WTC11 (cell line): ENCODE measurements around the gene PTCHD4. TPM values are rescaled to one million over a fixed set of nuclear protein-coding genes. Genes with fewer than 3 reads are reported as not detected.

Experiments used
- ATAC-seq: fragments of 200-7000 bp; cut with Tn5 transposase; 2 replicates; pipeline ENCODE4 v1.10.0; 2021; ENCODE audit warnings: mild to moderate bottlenecking, moderate library complexity
- CTCF ChIA-PET: fragments of 300-600 bp; sonication (Branson Sonifier 250); formaldehyde crosslinking; loops from one replicate; lab custom pipeline; 2021; ENCODE audit warnings: antibody characterized with exemption; lab: Charles Lee
- POLR2A ChIA-PET: fragments of 350-600 bp; sonication (Branson Sonifier 250); formaldehyde crosslinking; loops from one replicate; lab custom pipeline; 2021; ENCODE audit warnings: antibody characterized with exemption; lab: Charles Lee
- DNase-seq: peaks from one replicate; pipeline ENCODE4 v3.0.0; 2021; ENCODE audit warnings: low spot score
- H3K27ac Mint-ChIP-seq: 2 replicates; pipeline ENCODE4 v1.8.0; 2021; ENCODE audit warnings: mixed read lengths
- H3K27me3 Mint-ChIP-seq: 2 replicates; pipeline ENCODE4 v1.8.0; 2021; ENCODE audit warnings: low read depth, mild to moderate bottlenecking, moderate library complexity, mixed read lengths
- H3K36me3 Mint-ChIP-seq: 2 replicates; pipeline ENCODE4 v1.8.0; 2021; ENCODE audit warnings: mixed read lengths
- H3K4me1 Mint-ChIP-seq: 2 replicates; pipeline ENCODE4 v1.8.0; 2022; ENCODE audit warnings: mixed read lengths
- H3K4me3 Mint-ChIP-seq: 2 replicates; pipeline ENCODE4 v1.8.0; 2021; ENCODE audit warnings: mild to moderate bottlenecking, moderate library complexity, mixed read lengths
- H3K9me3 Mint-ChIP-seq: 2 replicates; pipeline ENCODE4 v1.8.0; 2021; ENCODE audit warnings: mixed read lengths
- ATF1 ChIP-seq: sonication (generic); formaldehyde crosslinking; IDR thresholded peaks from 2 replicates; pipeline ENCODE4 v1.8.1; 2023; ENCODE audit warnings: mild to moderate bottlenecking, moderate library complexity, missing genetic modification reagents
- CBFB ChIP-seq: sonication (generic); formaldehyde crosslinking; IDR thresholded peaks from 2 replicates; pipeline ENCODE4 v1.8.1; 2022; ENCODE audit warnings: mild to moderate bottlenecking, low read depth, missing genetic modification reagents
- CREB1 ChIP-seq: sonication (generic); formaldehyde crosslinking; IDR thresholded peaks from 2 replicates; pipeline ENCODE4 v1.8.0; 2023; ENCODE audit warnings: mild to moderate bottlenecking, missing genetic modification reagents
- HMGA2 ChIP-seq: fragments of 250-450 bp; sonication (Bioruptor Pico); IDR thresholded peaks from 2 replicates; pipeline ENCODE4 v1.4.0; 2021; ENCODE audit warnings: mild to moderate bottlenecking, moderate library complexity
- KAT7 ChIP-seq: sonication (generic); formaldehyde crosslinking; IDR thresholded peaks from 2 replicates; pipeline ENCODE4 v1.8.1; 2023; ENCODE audit warnings: missing genetic modification reagents, mild to moderate bottlenecking, borderline replicate concordance
- NR1H2 ChIP-seq: sonication (generic); formaldehyde crosslinking; IDR thresholded peaks from 2 replicates; pipeline ENCODE4 v1.9.0; 2021; ENCODE audit warnings: mild to moderate bottlenecking, moderate library complexity, missing genetic modification reagents
- OVOL2 ChIP-seq: fragments of 250-450 bp; sonication (Bioruptor Pico); IDR thresholded peaks from 2 replicates; pipeline ENCODE4 v1.9.0; 2021; ENCODE audit warnings: mild to moderate bottlenecking, borderline replicate concordance
- RELA ChIP-seq: sonication (generic); formaldehyde crosslinking; IDR thresholded peaks from 2 replicates; pipeline ENCODE4 v1.8.1; 2022; ENCODE audit warnings: missing genetic modification reagents, mild to moderate bottlenecking, borderline replicate concordance
- SMAD4 ChIP-seq: sonication (generic); formaldehyde crosslinking; IDR thresholded peaks from 2 replicates; pipeline ENCODE4 v1.8.0; 2022; ENCODE audit warnings: mild to moderate bottlenecking, missing genetic modification reagents
- ZNF138 ChIP-seq: sonication (generic); formaldehyde crosslinking; conservative IDR thresholded peaks from 2 replicates; pipeline ENCODE4 v1.8.1; 2022; ENCODE audit warnings: mild to moderate bottlenecking, moderate library complexity, missing genetic modification reagents
- ZNF317 ChIP-seq: sonication (generic); formaldehyde crosslinking; IDR thresholded peaks from 2 replicates; pipeline ENCODE4 v1.8.1; 2023; ENCODE audit warnings: low read depth, mild to moderate bottlenecking, moderate library complexity, missing genetic modification reagents, borderline replicate concordance
- ZNF423 ChIP-seq: fragments of 250-450 bp; sonication (Bioruptor Pico); IDR thresholded peaks from 2 replicates; pipeline ENCODE4 v2.1.2; 2022; ENCODE audit warnings: mild to moderate bottlenecking, moderate library complexity
- total RNA-seq: library from RNA; stranded (reverse); gene quantifications from 3 replicates; pipeline ENCODE4 v1.2.3, GENCODE V29; 2021
- TF ChIP-seq, protein P1 (sequence below): sonication (generic); formaldehyde crosslinking; IDR thresholded peaks from 2 replicates; pipeline ENCODE4 v1.8.0; 2023; ENCODE audit warnings: mild to moderate bottlenecking, missing genetic modification reagents
- TF ChIP-seq, protein P2 (sequence below): sonication (generic); formaldehyde crosslinking; IDR thresholded peaks from 2 replicates; pipeline ENCODE4 v1.8.0; 2022; ENCODE audit warnings: mild to moderate bottlenecking, missing genetic modification reagents
- TF ChIP-seq, protein P3 (sequence below): sonication (generic); formaldehyde crosslinking; IDR thresholded peaks from 2 replicates; pipeline ENCODE4 v1.8.1; 2022; ENCODE audit warnings: missing genetic modification reagents, borderline replicate concordance
- TF ChIP-seq, protein P4 (sequence below): sonication (generic); formaldehyde crosslinking; IDR thresholded peaks from 2 replicates; pipeline ENCODE4 v1.8.0; 2022; ENCODE audit warnings: missing genetic modification reagents
- TF ChIP-seq, protein P5 (sequence below): sonication (generic); formaldehyde crosslinking; conservative IDR thresholded peaks from 2 replicates; pipeline ENCODE4 v1.8.1; 2023; ENCODE audit warnings: mild to moderate bottlenecking, low read depth, missing genetic modification reagents, moderate library complexity

PTCHD4 gene
- total RNA-seq, 1 experiment from 2014 or later: 1.6 TPM

DNA sequence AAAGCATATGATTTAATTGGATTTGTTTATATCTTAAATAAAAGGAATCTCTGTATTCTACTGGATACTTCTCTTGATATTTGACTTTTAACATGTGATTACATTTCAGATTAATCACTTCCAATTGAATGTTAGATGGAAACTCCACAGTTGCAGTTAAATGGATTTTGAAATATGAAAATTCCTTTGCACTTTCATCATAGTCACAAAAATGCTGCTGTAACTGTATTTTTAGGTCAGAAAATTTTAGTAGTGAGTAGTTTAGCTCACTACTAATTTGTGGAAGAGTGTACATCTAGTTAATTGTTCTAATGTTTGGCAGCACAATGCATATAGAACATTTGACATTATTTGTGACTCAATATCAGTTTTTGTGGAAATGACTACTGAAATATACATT, 26.8 kb downstream of the PTCHD4 start:
- Mint-ChIP-seq H3K9me3 (peaks cover 12% of the 10 kb centered on the region), H3K27me3 (no peaks in the 10 kb centered on the region)
- CTCF ChIA-PET: interaction anchor here (1.0 kb wide), 1 partner anchor 392 kb away, joined by 4 read pairs; no protein-coding TSS in a partner anchor
- no peak for DNase-seq
- TF ChIP-seq RELA (no peak), ZNF423 (no peak), OVOL2 (CRISPR knock-in tag) (no peak), CBFB (CRISPR knock-in tag) (no peak), CREB1 (no peak), HMGA2 (CRISPR knock-in tag) (no peak)
- TF ChIP-seq, protein P1, sequence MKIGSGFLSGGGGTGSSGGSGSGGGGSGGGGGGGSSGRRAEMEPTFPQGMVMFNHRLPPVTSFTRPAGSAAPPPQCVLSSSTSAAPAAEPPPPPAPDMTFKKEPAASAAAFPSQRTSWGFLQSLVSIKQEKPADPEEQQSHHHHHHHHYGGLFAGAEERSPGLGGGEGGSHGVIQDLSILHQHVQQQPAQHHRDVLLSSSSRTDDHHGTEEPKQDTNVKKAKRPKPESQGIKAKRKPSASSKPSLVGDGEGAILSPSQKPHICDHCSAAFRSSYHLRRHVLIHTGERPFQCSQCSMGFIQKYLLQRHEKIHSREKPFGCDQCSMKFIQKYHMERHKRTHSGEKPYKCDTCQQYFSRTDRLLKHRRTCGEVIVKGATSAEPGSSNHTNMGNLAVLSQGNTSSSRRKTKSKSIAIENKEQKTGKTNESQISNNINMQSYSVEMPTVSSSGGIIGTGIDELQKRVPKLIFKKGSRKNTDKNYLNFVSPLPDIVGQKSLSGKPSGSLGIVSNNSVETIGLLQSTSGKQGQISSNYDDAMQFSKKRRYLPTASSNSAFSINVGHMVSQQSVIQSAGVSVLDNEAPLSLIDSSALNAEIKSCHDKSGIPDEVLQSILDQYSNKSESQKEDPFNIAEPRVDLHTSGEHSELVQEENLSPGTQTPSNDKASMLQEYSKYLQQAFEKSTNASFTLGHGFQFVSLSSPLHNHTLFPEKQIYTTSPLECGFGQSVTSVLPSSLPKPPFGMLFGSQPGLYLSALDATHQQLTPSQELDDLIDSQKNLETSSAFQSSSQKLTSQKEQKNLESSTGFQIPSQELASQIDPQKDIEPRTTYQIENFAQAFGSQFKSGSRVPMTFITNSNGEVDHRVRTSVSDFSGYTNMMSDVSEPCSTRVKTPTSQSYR (CRISPR knock-in tag): no peak
- TF ChIP-seq, protein P2, sequence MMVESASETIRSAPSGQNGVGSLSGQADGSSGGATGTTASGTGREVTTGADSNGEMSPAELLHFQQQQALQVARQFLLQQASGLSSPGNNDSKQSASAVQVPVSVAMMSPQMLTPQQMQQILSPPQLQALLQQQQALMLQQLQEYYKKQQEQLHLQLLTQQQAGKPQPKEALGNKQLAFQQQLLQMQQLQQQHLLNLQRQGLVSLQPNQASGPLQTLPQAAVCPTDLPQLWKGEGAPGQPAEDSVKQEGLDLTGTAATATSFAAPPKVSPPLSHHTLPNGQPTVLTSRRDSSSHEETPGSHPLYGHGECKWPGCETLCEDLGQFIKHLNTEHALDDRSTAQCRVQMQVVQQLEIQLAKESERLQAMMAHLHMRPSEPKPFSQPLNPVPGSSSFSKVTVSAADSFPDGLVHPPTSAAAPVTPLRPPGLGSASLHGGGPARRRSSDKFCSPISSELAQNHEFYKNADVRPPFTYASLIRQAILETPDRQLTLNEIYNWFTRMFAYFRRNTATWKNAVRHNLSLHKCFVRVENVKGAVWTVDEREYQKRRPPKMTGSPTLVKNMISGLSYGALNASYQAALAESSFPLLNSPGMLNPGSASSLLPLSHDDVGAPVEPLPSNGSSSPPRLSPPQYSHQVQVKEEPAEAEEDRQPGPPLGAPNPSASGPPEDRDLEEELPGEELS (CRISPR knock-in tag): no peak
- TF ChIP-seq, all 79 proteins: peak for 0
- Mint-ChIP-seq H3K27ac (no peak overlapping the region), H3K36me3 (peaks cover 20% of the 10 kb centered on the region), H3K4me3 (no peak overlapping the region), H3K4me1 (peaks cover 3% of the 10 kb centered on the region)
- no peak for ATAC-seq
- POLR2A ChIA-PET: no interaction called here

DNA sequence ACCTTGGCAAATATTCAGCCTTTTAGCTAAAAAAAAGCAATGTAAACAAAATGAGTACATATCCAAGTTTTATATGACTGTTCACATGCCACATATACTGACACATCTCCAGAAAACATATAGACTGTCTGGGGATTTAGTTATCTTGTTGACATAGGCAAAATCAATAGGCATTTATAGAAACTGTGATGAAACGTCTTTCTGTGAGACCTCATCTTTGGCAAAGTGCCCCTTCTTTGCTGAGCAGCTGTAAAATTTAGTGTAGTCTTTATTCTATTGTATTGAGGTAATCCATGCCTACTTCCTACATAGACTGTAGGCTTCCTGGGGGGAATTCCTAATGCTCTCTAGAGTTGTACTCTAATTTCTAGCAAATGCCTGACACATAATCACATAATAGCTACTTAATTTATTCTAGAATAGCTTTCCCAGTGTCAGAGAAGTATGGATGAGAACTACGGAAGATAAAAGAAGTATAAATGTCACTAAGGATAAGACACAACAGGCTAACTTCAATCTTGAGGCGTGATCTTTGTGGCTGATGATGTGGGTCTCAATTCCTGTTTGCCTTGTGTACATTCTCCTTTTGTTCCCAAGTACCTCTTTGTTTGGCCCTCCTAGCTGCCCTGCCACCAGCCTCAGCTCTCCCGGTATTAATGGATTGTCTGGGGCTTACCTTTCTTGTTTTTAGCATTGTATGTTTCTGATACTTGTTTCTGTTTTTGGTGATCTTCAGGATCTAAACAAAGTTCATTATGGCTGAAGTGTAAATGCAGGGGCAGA, 30.6 kb downstream of the PTCHD4 start:
- DNase-seq: no peak
- H3K4me3 Mint-ChIP-seq: no peak overlapping the region
- peaks cover 44% of the 10 kb centered on the region for H3K36me3 Mint-ChIP-seq
- no peaks in the 10 kb centered on the region for H3K27me3 Mint-ChIP-seq
- ChIA-PET CTCF (interaction anchor here (0.6 to 1.0 kb wide), 2 partner anchors 368 to 684 kb away, joined by 3 read pairs; no protein-coding TSS in a partner anchor), POLR2A (no interaction called here)
- H3K9me3 Mint-ChIP-seq: peaks cover 26% of the 10 kb centered on the region
- TF ChIP-seq ZNF317 (CRISPR knock-in tag) (no peak), ATF1 (CRISPR knock-in tag) (no peak), NR1H2 (no peak), ZNF138 (no peak)
- TF ChIP-seq, protein P3, sequence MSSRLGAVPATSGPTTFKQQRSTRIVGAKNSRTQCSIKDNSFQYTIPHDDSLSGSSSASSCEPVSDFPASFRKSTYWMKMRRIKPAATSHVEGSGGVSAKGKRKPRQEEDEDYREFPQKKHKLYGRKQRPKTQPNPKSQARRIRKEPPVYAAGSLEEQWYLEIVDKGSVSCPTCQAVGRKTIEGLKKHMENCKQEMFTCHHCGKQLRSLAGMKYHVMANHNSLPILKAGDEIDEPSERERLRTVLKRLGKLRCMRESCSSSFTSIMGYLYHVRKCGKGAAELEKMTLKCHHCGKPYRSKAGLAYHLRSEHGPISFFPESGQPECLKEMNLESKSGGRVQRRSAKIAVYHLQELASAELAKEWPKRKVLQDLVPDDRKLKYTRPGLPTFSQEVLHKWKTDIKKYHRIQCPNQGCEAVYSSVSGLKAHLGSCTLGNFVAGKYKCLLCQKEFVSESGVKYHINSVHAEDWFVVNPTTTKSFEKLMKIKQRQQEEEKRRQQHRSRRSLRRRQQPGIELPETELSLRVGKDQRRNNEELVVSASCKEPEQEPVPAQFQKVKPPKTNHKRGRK (CRISPR knock-in tag): no peak
- ATAC-seq: no peak
- peaks cover 11% of the 10 kb centered on the region for H3K4me1 Mint-ChIP-seq
- H3K27ac Mint-ChIP-seq: no peak overlapping the region

DNA sequence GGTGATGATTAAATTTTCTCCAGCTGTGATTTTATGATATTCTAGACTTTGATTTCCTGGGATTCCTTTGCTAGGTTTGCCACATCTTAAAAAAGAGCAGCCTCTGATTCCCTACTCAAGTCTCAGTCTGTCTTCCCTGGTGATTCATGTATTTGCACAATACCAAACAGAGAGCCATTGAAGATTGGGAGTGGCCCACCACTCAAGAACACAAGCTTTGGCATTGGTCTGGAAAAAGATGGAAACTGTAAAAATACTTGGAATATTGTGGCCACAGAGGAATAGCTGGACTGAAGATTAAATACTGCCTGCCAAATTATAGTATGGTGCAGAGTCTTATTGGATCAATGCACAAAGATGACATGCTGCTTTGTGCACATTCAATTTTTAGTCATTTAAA, 32.9 kb downstream of the PTCHD4 start:
- ChIA-PET CTCF (no interaction called here), POLR2A (no interaction called here)
- ATAC-seq (no peak), DNase-seq (no peak)
- peaks cover 32% of the 10 kb centered on the region for H3K4me1 Mint-ChIP-seq
- H3K36me3 Mint-ChIP-seq: peaks cover 32% of the 10 kb centered on the region
- no peaks in the 10 kb centered on the region for H3K27me3 Mint-ChIP-seq
- peaks cover 18% of the 10 kb centered on the region for H3K9me3 Mint-ChIP-seq
- H3K4me3 Mint-ChIP-seq: no peak overlapping the region
- H3K27ac Mint-ChIP-seq: no peak overlapping the region
- TF ChIP-seq, protein P4, sequence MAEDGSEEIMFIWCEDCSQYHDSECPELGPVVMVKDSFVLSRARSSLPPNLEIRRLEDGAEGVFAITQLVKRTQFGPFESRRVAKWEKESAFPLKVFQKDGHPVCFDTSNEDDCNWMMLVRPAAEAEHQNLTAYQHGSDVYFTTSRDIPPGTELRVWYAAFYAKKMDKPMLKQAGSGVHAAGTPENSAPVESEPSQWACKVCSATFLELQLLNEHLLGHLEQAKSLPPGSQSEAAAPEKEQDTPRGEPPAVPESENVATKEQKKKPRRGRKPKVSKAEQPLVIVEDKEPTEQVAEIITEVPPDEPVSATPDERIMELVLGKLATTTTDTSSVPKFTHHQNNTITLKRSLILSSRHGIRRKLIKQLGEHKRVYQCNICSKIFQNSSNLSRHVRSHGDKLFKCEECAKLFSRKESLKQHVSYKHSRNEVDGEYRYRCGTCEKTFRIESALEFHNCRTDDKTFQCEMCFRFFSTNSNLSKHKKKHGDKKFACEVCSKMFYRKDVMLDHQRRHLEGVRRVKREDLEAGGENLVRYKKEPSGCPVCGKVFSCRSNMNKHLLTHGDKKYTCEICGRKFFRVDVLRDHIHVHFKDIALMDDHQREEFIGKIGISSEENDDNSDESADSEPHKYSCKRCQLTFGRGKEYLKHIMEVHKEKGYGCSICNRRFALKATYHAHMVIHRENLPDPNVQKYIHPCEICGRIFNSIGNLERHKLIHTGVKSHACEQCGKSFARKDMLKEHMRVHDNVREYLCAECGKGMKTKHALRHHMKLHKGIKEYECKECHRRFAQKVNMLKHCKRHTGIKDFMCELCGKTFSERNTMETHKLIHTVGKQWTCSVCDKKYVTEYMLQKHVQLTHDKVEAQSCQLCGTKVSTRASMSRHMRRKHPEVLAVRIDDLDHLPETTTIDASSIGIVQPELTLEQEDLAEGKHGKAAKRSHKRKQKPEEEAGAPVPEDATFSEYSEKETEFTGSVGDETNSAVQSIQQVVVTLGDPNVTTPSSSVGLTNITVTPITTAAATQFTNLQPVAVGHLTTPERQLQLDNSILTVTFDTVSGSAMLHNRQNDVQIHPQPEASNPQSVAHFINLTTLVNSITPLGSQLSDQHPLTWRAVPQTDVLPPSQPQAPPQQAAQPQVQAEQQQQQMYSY (CRISPR knock-in tag): no peak
- TF ChIP-seq, protein P5, sequence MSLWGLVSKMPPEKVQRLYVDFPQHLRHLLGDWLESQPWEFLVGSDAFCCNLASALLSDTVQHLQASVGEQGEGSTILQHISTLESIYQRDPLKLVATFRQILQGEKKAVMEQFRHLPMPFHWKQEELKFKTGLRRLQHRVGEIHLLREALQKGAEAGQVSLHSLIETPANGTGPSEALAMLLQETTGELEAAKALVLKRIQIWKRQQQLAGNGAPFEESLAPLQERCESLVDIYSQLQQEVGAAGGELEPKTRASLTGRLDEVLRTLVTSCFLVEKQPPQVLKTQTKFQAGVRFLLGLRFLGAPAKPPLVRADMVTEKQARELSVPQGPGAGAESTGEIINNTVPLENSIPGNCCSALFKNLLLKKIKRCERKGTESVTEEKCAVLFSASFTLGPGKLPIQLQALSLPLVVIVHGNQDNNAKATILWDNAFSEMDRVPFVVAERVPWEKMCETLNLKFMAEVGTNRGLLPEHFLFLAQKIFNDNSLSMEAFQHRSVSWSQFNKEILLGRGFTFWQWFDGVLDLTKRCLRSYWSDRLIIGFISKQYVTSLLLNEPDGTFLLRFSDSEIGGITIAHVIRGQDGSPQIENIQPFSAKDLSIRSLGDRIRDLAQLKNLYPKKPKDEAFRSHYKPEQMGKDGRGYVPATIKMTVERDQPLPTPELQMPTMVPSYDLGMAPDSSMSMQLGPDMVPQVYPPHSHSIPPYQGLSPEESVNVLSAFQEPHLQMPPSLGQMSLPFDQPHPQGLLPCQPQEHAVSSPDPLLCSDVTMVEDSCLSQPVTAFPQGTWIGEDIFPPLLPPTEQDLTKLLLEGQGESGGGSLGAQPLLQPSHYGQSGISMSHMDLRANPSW (CRISPR knock-in tag): no peak
- TF ChIP-seq KAT7 (CRISPR knock-in tag) (no peak), SMAD4 (CRISPR knock-in tag) (no peak), CREB1 (no peak)
